Measurements from ENCODE around the gene WT1.

Gene WT1

DNA sequence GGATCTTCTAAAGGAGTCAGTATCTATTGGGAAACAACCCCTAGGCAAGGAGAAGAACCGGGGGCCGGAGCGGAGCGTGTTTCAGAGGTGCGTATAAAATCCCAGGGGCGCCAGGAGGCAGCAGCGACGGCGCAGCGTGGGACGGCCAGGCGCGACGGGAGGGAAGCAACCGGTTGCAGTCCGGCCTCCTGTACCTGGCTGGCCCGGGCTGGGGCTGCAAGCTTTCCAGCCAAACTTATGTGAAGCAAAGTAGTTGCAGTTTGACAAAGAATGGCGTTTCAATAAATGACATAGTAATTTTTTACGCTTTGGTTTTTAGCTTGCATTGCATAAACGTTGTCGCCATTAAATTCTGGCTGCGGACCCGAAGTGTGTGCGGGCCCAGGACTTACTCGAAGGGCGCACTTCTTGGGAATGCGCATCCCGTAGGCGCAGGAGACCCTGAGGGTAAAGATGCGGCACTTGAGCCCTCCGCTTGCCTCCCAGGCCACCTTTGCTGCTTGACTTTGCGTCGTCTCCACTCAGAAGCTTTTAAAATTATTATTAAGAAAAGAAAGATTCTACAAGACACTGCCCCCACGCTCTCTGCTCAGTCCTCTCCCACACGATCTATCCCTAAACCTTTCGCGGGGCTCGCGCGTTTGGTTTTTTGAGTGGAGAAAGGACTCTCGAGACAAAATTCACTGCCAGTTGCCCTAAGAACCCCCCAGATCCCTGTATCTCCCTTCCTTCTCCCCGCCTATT is 1.6 kb upstream of the WT1 start:
- Histone ChIP-seq H3K4me1 (ENCODE audit: control insufficient read depth, insufficient read depth, low read length) (no peaks in the 10 kb centered on the region), H3K36me3 (ENCODE audit: control insufficient read depth in 2 of 2, insufficient read depth in 1 of 2, low read length in 2 of 2) (no peaks in the 10 kb centered on the region), H3K4me3 (ENCODE audit: low read depth, low read length) (no peak overlapping the region), H3K9me3 (ENCODE audit: control insufficient read depth, insufficient read depth, low read depth, low read length) (no peaks in the 10 kb centered on the region), H3K27ac (ENCODE audit: extremely low read depth, low read depth, low read length) (no peak overlapping the region)
- POLR2A ChIA-PET: no interaction called here
- TF ChIP-seq, protein P1, sequence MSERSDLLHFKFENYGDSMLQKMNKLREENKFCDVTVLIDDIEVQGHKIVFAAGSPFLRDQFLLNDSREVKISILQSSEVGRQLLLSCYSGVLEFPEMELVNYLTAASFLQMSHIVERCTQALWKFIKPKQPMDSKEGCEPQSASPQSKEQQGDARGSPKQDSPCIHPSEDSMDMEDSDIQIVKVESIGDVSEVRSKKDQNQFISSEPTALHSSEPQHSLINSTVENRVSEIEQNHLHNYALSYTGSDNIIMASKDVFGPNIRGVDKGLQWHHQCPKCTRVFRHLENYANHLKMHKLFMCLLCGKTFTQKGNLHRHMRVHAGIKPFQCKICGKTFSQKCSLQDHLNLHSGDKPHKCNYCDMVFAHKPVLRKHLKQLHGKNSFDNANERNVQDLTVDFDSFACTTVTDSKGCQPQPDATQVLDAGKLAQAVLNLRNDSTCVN (tag by site-specific recombination; optimal IDR thresholded peaks at IDR 0.05): no peak
- TF ChIP-seq ZNF585B (tag by site-specific recombination; IDR thresholded peaks at IDR 0.05) (no peak), ZNF341 (tag by site-specific recombination; IDR thresholded peaks at IDR 0.05; ENCODE audit: low read depth) (no peak), ZFHX2 (tag by site-specific recombination; conservative IDR thresholded peaks at IDR 0.05) (no peak)
- TF ChIP-seq, protein P2, sequence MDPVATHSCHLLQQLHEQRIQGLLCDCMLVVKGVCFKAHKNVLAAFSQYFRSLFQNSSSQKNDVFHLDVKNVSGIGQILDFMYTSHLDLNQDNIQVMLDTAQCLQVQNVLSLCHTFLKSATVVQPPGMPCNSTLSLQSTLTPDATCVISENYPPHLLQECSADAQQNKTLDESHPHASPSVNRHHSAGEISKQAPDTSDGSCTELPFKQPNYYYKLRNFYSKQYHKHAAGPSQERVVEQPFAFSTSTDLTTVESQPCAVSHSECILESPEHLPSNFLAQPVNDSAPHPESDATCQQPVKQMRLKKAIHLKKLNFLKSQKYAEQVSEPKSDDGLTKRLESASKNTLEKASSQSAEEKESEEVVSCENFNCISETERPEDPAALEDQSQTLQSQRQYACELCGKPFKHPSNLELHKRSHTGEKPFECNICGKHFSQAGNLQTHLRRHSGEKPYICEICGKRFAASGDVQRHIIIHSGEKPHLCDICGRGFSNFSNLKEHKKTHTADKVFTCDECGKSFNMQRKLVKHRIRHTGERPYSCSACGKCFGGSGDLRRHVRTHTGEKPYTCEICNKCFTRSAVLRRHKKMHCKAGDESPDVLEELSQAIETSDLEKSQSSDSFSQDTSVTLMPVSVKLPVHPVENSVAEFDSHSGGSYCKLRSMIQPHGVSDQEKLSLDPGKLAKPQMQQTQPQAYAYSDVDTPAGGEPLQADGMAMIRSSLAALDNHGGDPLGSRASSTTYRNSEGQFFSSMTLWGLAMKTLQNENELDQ (tag by site-specific recombination; IDR thresholded peaks at IDR 0.05; ENCODE audit: low read depth): no peak
- CTCF ChIA-PET: no interaction called here

DNA sequence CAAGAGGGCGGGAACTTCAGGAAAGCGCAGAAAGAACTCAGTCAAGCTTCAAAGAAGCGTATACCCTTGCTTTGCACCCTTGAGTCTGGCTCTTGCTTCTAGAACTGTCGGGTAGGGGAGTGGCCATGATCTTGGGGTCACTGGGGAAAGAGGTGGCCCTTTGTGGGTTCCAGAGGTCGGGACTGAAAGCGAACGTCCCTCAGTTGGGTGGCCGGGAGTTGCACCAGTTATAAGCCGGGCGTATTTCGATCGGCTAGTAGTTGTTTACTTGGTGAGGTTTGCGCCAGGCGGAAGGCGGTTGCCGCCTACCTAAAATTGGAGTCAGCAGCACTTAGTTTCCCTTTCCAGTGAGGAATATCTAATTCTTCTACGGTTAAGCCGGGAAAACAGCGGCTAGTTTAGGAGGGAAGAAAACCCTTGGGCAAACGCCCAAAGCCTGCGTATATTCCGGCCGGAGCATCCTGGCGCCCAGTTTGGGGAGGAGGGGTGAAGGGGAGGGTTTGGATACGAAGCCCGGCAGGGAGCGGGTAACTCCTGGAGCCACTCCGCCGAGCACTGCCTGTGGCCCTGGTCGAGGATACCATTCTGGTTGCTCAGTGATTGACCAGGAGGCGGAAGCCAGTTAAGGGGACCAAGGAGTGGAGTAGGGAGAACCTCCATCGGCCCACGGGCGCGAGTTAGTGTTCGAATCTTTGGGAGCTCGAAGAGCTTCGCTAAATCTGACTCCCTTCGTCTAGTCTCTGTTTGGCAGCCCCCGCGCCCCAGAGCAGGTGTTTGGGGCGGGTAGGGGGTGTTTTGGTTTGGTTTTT is 807 bp upstream of the WT1 start:
- no peak for TF ChIP-seq ZNF544 (tag by site-specific recombination; IDR thresholded peaks at IDR 0.05)
- TF ChIP-seq ZNF341 (tag by site-specific recombination; IDR thresholded peaks at IDR 0.05; ENCODE audit: low read depth): 0 out of 2 replicates have a peak, but pooled peaks have one; percentile 5
- H3K27ac ChIP-seq (ENCODE audit: extremely low read depth, low read depth, low read length): no peak overlapping the region
- no peaks in the 10 kb centered on the region for H3K36me3 ChIP-seq (ENCODE audit: control insufficient read depth in 2 of 2, insufficient read depth in 1 of 2, low read length in 2 of 2)
- H3K4me3 ChIP-seq (ENCODE audit: low read depth, low read length): no peak overlapping the region; the same call in 1 of the 2 replicates
- POLR2A ChIA-PET: interaction anchor here (1.4 kb wide), 1 partner anchor 15 kb away, joined by 4 read pairs; no protein-coding TSS in a partner anchor
- no peaks in the 10 kb centered on the region for H3K4me1 ChIP-seq (ENCODE audit: control insufficient read depth, insufficient read depth, low read length)
- CTCF ChIA-PET: interaction anchor here (0.6 kb wide), 1 partner anchor 114 kb away, joined by 3 read pairs; no protein-coding TSS in a partner anchor
- H3K9me3 ChIP-seq (ENCODE audit: control insufficient read depth, insufficient read depth, low read depth, low read length): no peaks in the 10 kb centered on the region

DNA sequence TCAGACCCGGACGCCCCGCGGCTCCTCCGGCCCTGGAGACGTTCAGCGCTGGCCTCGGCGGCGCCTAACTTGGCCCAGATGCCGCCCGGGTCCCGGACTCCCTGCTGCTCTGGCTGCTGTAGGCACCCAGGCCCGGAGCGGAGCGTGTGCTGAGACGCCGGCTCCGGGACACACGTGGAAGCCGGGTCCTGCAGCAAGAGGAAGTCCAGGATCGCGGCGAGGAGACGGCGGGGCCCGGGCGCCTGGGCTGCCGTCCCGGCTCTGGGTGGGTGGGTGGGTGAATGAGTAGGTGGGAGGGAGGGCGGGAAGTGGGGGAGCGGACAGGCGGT is 223 bp downstream of the WT1 start:
- POLR2A ChIA-PET: interaction anchor here (1.4 kb wide), 1 partner anchor 14 kb away, joined by 4 read pairs; no protein-coding TSS in a partner anchor
- H3K4me1 ChIP-seq (ENCODE audit: control insufficient read depth, insufficient read depth, low read length): no peaks in the 10 kb centered on the region
- peak overlapping the region; percentile 64 for H3K4me3 ChIP-seq (ENCODE audit: low read depth, low read length)
- no peaks in the 10 kb centered on the region for H3K36me3 ChIP-seq (ENCODE audit: control insufficient read depth in 2 of 2, insufficient read depth in 1 of 2, low read length in 2 of 2)
- no peaks in the 10 kb centered on the region for H3K9me3 ChIP-seq (ENCODE audit: control insufficient read depth, insufficient read depth, low read depth, low read length)
- CTCF ChIA-PET: interaction anchor here (0.6 kb wide), 1 partner anchor 113 kb away, joined by 3 read pairs; no protein-coding TSS in a partner anchor
- no peak overlapping the region; the same call in 1 of the 2 replicates for H3K27ac ChIP-seq (ENCODE audit: extremely low read depth, low read depth, low read length)
- TF ChIP-seq ZNF654 (tag by site-specific recombination; IDR thresholded peaks at IDR 0.05; ENCODE audit: low read depth) (no peak), ZNF529 (tag by site-specific recombination; IDR thresholded peaks at IDR 0.05; ENCODE audit: insufficient replicate concordance) (no peak), GLIS1 (tag by site-specific recombination; IDR thresholded peaks at IDR 0.05) (no peak), ZNF777 (tag by site-specific recombination; IDR thresholded peaks at IDR 0.05; ENCODE audit: borderline replicate concordance) (peak; percentile 40; the same call in 1 of the 2 replicates), ZBTB8A (tag by site-specific recombination; IDR thresholded peaks at IDR 0.05) (0 out of 2 replicates have a peak, but pooled peaks have one; percentile 33), ZNF335 (tag by site-specific recombination; conservative IDR thresholded peaks at IDR 0.05) (peak; percentile 73), ZEB2 (tag by site-specific recombination; IDR thresholded peaks at IDR 0.05) (no peak), ZNF112 (tag by site-specific recombination; IDR thresholded peaks at IDR 0.05) (no peak)
- TF ChIP-seq, protein P3, sequence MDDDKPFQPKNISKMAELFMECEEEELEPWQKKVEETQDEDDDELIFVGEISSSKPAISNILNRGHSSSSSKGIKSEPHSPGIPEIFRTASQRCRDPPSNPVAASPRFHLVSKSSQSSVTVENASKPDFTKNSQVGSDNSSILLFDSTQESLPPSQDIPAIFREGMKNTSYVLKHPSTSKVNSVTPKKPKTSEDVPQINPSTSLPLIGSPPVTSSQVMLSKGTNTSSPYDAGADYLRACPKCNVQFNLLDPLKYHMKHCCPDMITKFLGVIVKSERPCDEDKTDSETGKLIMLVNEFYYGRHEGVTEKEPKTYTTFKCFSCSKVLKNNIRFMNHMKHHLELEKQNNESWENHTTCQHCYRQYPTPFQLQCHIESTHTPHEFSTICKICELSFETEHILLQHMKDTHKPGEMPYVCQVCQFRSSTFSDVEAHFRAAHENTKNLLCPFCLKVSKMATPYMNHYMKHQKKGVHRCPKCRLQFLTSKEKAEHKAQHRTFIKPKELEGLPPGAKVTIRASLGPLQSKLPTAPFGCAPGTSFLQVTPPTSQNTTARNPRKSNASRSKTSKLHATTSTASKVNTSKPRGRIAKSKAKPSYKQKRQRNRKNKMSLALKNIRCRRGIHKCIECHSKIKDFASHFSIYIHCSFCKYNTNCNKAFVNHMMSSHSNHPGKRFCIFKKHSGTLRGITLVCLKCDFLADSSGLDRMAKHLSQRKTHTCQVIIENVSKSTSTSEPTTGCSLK (tag by site-specific recombination; IDR thresholded peaks at IDR 0.05): no peak
- TF ChIP-seq, protein P4, sequence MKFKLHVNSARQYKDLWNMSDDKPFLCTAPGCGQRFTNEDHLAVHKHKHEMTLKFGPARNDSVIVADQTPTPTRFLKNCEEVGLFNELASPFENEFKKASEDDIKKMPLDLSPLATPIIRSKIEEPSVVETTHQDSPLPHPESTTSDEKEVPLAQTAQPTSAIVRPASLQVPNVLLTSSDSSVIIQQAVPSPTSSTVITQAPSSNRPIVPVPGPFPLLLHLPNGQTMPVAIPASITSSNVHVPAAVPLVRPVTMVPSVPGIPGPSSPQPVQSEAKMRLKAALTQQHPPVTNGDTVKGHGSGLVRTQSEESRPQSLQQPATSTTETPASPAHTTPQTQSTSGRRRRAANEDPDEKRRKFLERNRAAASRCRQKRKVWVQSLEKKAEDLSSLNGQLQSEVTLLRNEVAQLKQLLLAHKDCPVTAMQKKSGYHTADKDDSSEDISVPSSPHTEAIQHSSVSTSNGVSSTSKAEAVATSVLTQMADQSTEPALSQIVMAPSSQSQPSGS (tag by site-specific recombination; IDR thresholded peaks at IDR 0.05; ENCODE audit: low read depth): no peak
- TF ChIP-seq, protein P5, sequence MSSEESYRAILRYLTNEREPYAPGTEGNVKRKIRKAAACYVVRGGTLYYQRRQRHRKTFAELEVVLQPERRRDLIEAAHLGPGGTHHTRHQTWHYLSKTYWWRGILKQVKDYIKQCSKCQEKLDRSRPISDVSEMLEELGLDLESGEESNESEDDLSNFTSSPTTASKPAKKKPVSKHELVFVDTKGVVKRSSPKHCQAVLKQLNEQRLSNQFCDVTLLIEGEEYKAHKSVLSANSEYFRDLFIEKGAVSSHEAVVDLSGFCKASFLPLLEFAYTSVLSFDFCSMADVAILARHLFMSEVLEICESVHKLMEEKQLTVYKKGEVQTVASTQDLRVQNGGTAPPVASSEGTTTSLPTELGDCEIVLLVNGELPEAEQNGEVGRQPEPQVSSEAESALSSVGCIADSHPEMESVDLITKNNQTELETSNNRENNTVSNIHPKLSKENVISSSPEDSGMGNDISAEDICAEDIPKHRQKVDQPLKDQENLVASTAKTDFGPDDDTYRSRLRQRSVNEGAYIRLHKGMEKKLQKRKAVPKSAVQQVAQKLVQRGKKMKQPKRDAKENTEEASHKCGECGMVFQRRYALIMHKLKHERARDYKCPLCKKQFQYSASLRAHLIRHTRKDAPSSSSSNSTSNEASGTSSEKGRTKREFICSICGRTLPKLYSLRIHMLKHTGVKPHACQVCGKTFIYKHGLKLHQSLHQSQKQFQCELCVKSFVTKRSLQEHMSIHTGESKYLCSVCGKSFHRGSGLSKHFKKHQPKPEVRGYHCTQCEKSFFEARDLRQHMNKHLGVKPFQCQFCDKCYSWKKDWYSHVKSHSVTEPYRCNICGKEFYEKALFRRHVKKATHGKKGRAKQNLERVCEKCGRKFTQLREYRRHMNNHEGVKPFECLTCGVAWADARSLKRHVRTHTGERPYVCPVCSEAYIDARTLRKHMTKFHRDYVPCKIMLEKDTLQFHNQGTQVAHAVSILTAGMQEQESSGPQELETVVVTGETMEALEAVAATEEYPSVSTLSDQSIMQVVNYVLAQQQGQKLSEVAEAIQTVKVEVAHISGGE (tag by site-specific recombination; conservative IDR thresholded peaks at IDR 0.05; ENCODE audit: low read depth): peak; percentile 48; the same call in 1 of the 2 replicates

Data from HEK293 (cell line).